HG02981 (cell line): ENCODE measurements around the gene TMC3.
A peak's percentile ranks its signal among the peaks of the same experiment; 100 is the strongest.

Source experiments
- ATAC-seq: cut with Tn5 transposase; IDR thresholded peaks from one replicate; pipeline ENCODE4 v1.9.1; 2021; ENCODE audit warnings: mild to moderate bottlenecking, moderate library complexity; ENCODE audit not compliant: unreplicated experiment

Gene TMC3

DNA sequence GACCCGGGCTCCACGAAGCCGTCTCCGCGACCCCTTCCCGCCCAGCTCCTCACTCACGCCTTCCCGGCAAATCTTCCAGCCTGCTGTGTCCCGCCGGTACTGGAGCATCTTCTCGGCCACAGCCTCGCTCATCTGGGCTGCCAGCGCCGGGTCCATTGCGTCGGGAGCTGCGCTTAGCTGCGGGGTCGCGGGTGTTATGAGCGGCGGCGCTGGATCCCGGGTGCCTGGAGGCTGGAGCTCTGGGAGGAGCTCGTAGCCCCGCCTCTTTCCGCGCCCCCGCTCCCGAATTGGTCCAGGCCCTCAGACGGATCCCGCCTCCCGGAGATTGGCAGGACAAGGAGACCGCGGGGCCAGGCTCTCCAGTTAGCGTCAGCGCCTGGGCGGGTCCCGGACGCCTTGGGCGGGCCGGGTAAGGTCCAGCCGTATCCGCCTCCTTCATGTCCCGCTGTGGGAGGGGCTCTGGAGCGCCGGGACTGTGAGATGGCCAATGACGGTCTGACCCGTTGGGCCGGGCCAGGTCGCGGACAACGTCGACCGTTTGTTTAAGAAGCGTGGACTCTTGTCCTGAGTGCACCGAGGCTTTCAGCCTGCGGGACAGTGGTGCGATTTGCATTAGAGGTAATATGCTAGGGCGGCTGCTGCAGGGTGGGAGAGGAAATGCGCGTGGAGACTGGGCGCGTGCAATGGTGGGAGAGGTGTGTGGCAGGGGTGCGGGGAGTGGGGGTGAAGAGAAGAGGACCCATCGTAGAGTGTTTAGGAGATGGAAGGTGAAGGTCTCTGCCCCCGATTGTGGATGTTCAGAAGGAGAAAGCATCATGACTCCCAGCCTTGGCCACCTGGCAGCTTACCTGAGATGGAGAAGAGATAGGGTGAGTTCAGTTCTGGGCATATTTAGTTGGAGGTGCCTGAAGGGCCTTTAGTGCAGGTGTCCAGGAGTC, 49.8 kb downstream of the TMC3 start, which contains the start of gene STARD5:
Gene STARD5 (minus strand): TSS at position 198 of the 938 bp plus-strand sequence. CDS start 42 bp downstream, at position 156.
- peak; percentile 100 for ATAC-seq

DNA sequence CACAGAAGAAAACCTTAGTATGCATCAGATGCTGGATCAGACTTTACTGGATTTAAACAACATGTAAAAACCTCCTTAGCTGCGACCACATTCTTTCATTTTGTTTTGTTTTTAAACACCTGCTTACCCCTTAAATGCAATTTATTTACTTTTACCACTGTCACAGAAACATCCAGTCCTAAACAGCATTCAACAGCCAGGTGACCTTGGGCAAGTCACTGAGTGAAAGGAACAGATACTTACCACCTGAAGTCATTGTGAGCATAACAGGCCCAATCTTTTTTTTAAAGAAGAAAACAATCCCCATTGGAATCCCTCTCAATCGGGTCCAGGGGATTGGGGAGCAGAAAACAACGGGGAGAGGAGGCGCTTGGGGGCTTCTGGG, 50.5 kb downstream of the TMC3 start:
- peak; percentile 4 for ATAC-seq

DNA sequence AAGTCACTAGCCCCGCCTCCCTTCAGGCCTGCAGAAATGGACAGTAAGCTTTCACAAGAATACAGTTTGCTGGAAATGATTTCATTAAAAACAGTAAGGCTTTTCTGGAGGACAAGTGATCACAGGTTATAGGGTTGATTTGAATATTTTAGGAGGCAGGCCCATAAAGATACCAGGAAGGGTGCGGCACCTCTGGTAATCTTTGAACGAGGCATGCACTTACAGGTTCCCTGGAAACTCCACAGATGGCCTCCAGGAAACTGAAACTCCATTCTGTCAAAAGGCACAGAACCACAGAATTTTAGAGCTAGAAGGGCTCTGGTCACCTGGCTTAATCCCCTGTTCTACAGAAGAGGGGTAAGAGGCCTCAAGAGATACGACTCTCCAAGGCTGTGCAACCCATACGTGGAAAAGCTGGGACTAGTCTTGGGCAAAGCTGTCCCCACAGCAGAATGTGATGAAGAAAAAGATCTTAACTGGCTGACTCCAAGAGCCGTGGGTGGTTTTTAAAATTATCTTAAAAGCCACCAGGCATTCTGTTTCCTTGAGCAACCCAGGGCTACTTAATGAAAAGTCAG, 51.2 kb downstream of the TMC3 start:
- no peak for ATAC-seq

DNA sequence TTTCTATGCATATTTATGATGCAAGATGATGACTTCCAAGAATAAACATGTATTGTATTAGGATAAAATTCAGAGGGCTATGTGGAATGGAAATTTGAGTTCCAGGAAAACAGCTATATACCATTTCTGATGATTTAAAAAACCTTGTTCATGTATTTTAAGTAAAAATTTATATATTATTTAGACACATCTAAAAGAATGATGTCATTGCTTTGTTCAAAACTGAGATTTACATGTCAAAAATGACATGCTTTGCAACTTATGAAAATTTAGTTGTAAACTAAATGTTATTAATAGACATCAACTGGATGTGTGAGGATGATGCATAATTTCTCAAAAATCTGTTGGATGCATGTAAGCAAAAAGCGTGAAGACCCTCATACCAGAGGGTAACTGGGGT, 52.3 kb downstream of the TMC3 start:
- no peak for ATAC-seq

DNA sequence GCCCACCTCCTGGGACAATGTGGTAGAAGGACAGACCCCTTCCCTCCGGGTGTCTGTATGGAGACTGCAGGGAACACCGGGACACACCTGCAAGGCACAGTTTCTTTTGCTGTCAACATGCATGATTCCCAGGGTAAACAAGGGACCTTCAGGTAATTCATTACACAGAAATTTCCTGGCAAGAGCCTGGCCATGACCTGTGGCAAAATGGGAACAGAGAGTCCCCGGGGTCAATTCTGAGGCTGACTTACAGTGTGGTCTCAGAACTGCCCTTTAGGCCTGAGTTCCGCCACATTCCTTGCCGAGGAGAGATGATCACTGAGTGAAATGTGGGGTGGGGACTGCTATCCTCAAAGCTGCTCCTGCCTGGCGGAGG, 56.4 kb downstream of the TMC3 start:
- ATAC-seq, result no peak

DNA sequence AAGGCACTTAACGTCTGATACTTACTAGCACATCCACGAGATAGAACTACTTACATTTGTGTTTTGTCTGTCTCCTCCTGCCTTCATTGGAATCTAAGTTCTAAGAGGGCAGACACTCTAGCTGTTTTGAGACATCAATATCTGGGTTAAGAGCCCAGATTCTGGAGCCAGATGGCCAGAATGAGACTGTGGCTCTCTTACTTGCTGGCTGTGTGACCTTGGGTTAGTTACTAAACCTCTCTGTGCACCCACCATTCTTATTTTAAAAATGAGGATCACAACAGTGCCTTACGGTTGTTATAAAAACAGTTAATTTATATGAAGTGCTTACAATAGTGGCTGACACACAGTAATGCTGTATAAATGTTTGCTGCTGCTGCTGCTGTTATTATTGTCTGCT, 57.7 kb downstream of the TMC3 start:
- no peak for ATAC-seq

DNA sequence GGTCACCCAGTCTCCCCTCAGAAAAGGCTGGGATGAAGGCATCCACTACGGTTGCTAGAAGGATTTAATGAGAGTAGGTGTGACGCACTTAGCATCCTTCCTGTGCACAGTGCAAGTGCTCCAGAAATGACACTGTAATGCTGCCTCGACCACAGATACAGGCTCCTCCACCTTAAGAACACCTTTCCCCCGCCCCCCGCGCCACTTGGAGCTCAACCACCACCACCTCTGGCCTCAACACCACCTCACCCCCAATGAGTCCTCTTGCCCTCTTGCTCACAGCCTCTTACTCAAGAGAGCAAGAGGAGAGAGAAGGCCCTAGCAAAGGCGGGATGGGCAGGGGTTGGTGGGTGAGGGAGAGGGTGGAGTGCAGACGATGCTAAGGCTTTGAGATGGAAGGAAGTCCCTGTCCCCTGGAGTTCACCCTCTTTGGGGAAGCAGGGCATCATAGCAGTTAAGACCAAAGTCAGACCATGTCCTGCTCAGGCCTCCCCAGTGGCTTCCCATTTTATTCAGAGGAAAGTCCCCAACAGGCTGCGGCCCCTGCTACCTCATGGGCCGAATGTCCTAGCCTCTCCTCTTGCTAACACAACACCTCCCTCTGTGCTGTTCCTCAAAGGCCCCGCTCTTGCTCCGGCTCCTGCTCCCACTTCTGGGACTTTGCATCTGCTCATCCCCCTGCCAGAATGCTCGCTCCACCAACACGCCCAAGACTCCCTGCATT, 58.4 kb downstream of the TMC3 start:
- no peak for ATAC-seq

DNA sequence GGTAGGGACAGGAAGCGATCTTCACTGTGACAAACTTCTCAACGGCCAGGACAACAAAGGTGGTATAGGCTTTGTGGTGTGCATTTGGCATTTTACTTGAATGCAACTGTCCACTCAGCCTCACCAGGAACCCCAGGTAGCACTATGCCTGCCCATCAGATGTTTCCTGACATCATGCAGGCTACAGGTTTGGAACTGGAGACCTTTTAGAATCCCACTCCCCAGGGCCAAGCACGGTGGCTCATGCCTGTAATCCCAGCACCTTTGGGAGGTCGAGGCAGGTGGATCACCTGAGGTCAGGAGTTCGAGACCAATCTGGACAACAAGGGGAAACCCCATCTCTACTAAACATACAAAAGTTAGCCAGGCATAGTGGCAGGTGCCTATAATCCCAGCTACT, 59.6 kb downstream of the TMC3 start:
- no peak for ATAC-seq

DNA sequence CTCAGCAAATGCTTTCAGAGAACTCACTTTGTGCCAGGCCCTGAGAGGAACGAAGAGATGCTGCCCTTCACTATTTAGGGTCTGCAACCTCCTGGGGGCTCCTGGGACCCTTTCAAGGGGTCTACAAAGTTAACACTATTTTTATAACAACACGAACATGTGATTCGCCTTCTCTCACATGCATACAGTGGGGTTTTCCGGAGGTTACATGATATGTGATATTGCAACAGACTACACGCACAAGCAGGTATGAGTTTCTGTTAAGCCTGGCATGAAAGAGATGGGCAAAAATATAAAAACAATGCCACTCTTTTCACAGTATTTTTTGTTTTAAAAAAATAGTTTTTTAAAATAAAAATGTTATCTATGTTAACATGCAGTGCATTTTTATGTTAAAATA, 60.3 kb downstream of the TMC3 start:
- no peak for ATAC-seq

DNA sequence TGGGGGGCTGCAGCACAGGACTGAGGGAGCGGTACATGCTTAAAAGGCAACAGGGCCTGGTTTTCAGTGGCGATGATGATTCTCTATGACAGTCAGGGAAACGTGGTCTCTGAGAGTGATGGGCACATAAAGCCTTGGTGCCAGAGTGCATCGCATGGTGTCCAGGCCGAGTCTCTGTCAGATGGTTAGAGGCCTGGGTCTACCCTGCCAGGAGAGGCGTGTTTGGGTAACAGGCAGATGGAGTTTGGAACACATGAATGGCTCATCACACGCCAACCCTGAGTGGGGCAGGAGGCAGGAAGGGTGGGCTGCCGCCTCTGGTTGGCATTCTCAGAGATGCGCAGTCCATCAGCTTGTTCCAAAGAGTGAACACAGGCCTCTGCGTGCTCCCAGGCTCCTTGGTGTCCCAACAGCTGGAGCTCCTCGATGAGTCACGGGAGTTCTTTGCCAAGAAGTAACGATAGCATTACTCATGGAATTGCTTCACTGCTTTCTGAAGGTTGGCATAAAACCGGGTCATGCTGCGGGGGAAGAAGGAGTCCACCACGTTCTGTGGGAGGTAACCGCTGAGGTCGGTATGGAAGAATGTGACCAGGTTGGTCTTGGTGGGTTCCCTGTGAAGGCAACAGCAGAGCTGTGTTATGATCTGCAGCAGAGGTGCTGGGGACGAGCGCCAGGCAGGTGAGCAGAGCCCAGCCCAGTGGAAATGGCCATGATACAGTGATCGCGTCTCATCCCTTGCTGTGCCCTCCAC, 61.0 kb downstream of the TMC3 start:
- no peak for ATAC-seq

DNA sequence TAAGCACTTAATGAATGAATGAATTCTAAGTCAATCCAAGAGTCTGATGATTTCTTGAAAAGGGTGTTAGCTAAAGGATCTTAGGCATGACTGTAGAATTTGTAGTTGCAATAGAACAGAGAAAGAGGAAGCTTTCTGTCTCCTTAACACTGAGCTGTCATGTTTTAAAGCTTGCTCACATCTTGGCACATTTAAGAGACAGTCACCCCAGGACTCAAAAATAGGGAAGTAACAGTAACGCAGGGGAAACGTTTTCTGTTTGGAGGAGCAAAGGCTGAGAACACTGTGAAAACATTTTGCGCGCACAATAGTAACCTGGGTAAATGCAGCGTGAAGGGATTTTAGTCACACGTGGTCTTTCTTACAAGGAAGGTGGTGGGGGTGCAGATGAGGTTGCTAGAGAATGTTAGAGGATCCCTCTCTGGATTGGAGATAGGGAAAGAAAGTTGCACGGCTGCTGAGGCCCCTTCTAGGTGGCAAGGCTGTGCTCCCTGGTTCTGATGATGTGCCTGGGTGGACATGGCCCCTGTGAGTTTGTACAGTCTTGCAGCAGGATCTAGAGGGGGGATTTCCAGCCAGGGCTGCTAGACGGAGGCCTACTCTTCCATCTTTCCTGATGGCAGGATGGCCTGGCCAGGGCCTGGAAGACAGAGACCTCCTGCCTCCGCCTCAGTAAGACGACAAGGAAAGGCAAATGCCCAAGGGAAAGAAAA, 62.1 kb downstream of the TMC3 start:
- ATAC-seq, result peak; percentile 44

DNA sequence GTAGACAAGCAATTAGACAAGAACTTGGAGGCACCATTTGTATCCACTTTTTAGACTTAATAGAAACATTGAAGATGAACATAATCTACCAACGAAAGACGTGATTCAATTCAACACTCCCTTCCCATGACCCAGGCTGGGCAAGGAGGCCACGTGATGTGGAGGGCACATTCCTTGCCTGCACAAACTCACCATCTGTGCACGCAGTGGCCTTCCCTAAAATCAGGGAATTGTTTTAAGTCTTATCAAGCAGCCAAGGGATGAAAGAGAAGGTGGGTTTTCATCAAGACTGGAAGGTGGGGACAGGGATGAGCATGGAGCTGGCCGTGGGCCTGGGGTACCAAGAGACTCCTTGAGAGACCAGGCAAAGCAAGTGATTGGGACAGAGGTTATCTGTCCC, 63.5 kb downstream of the TMC3 start:
- ATAC-seq, result no peak

DNA sequence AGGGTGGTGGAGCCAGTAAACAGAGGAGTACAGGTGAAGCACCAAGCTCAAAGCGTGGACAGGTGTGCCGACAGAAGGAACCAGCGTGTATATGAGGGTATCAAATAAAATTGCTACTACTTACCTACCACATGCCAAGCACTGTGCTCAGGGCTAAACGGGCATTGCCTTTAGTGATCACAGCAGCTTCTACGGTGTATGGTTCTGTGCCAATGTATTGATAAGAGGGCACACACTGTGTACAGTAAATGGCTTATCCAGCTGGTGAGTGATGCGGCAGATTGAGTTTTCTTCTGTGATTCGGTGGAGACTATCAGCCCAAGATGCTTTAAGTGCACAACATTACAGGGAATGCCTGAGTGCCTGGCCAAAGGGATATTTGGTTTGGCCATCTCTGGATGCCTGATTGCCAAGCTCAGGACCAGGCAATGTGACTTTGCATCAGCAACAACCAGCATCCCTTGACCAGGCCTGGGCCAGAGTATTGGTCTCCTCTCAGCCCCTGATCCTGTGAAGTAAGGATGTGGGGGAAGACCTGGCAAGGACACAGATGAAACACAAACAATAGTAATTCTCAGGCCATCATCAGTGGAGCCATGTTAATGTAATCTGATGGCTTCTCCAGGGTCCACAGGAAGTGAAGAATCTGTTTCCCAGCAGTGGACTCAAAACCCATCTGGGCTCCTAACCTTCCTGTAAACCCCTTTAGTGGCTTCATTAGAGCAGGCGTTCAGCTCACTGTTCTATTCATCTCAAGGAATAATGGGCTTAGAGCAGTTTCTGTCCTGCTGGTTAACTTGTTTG, 64.2 kb downstream of the TMC3 start:
- ATAC-seq, result no peak

DNA sequence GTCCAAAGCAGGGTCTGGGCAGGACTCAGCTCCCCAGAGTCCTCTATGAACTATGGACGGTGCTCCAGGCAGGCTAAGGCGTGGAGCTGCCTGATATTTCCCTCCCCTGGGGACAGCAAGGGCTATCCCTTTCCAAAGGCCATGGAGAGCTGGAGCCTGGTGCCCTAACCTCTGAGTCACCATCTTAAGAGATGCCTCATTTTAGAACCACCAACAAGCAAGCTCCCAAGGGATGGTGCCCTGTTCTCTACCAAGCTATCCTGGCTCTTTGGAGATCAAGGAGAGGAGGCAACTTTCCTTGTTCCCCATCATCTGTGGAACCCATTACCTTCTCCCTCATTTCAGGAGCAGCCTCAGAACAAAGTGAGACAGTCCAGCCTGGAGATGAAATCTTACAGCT, 65.8 kb downstream of the TMC3 start:
- ATAC-seq, result no peak

DNA sequence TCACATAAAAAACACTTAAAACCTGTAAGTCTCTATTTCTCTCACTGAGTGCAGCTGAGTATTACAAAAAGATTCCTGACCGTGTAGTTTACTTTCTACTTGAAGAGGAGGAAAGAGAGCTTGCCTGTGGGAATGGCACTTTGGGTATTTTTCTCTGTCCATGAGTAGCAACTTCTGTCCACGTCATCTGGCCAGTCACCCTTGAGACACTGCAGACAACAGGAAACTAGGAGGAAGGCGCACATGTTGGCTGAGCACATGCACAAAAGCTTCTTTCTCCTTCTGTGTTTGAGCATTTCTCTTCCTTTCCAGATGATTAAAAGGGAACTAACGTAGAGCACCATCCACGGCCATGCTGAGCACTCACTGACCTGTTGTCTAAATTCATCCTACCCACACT, 69.8 kb downstream of the TMC3 start:
- no peak for ATAC-seq

DNA sequence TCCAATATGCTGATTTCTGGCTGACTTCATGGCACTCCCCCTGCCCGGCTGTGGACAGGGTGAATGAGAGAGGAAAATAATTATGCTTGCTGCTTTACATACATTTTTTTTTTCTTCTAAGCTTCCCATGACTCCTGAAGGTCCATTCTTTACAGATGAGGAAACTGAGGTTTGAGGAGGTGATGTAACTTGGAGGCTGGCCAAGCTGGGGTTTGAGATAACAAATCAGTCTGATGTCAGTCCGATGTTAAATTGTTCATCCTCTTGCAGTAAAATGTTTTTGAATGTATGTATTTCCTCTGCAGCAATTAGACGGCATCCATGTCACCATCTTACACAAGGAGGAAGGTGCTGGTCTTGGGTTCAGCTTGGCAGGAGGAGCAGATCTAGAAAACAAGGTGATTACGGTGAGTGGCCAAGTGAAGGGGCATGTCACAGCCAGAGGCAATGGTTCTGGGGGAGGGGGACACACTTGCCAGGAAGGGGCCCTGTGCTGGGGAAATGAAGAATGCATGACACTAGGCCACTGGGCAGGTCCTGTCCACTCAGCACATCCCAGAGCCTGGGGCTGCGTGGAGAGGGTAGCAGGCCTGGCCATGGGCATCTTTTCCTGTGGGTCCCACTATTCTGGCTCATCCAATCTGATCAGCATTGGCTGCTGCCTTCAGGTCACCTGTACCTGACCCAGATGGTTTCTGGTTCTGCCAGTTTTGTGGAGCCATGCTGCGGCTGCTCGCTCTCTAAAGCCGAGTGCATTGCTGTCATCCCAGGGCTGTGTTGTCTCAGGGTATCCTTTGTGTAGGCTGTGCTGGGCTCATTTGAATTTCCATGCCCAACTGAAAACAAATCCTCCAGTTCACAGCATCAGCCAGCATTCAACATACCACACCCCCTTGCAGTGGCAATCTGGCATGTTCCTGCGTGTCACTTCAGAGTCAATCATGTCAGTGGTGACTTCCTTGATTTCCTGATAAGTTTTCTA, 70.5 kb downstream of the TMC3 start:
- ATAC-seq, result no peak

DNA sequence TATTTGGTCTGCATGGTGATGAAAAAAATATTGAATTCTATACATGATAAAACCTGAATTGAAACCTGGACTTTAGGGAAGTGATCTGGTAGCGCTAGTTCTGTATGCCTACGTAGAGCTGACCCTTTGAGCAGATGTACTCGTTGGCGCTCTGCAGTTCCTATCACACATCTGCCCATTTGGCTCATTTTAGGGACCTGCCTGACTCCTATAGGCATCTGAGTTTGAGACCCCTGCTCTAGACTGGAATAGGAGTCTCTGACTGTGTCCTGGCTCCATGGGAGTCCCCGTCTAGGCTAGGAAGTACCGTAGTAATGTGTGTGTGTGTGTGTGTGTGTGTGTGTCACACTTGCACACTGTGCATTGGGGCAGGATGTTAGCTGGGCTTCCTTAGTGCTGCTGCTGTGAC, 71.3 kb downstream of the TMC3 start:
- peak; percentile 19 for ATAC-seq

DNA sequence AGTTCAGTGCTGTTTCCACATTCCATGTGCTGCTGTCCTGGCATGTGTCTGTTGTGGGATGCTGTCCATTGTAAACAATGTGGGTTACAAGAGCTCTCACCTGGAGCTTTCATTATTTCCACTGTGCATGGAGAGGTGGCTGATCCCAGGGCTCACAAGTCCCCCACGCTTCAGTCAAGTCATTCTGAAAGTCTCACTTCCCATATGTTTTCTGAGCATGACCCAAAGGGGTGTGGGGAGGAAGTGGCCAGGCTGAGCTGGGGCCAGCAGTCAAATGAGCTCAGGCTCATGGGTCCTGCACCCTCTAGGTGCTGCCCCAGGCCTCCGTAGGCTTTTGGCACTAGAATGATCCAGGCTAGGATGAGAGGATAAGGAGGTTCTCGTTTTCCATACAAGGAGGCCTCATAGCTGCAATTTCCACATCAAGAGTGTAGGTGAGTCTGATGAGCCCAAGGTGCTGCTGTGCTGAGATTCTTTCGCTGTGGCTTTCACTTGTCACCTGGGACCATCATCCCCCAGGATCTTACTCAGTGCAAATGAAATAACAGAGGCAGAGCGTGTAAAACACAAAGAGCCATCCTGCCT, 72.1 kb downstream of the TMC3 start:
- ATAC-seq, result peak; percentile 77
